DOHH2 (cell line): ENCODE results near the gene TASL.

Source experiments
- EZH2phosphoT487 ChIP-seq: fragments of 200-600 bp; sonication (generic); IDR thresholded peaks from 2 replicates; pipeline ENCODE4 v1.6.1; 2017; ENCODE audit warnings: borderline replicate concordance, mild to moderate bottlenecking, antibody characterized with exemption, low read length, moderate library complexity, mixed read lengths
- TF ChIP-seq, protein P1 (sequence below): fragments of 200-600 bp; sonication (generic); IDR thresholded peaks from one replicate; pipeline ENCODE4 v1.5.1; 2014; ENCODE audit warnings: antibody characterized with exemption, mild to moderate bottlenecking, low read depth, low read length; ENCODE audit not compliant: poor library complexity, severe bottlenecking

DNA sequence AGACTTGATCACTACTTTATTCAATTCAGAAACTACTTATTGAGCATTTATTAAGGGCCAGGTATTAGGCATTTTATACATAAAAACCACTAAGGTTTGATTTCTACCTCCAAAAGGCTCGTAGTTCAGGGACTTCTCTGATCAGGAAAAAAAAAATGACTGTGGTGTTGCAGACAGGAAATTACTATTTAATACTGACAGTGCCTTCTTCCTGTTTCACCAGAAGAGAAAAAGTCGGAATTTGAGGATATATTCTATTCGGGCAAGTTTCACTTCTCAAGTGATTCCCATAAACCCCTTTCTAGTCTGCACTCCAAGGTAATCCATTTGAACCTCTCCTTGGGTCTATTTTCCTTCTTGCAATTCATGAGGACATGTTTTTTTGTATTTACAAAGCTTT, 15.3 kb upstream of the TASL start:
- TF ChIP-seq, protein P1, sequence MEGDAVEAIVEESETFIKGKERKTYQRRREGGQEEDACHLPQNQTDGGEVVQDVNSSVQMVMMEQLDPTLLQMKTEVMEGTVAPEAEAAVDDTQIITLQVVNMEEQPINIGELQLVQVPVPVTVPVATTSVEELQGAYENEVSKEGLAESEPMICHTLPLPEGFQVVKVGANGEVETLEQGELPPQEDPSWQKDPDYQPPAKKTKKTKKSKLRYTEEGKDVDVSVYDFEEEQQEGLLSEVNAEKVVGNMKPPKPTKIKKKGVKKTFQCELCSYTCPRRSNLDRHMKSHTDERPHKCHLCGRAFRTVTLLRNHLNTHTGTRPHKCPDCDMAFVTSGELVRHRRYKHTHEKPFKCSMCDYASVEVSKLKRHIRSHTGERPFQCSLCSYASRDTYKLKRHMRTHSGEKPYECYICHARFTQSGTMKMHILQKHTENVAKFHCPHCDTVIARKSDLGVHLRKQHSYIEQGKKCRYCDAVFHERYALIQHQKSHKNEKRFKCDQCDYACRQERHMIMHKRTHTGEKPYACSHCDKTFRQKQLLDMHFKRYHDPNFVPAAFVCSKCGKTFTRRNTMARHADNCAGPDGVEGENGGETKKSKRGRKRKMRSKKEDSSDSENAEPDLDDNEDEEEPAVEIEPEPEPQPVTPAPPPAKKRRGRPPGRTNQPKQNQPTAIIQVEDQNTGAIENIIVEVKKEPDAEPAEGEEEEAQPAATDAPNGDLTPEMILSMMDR: no peak
- TF ChIP-seq EZH2phosphoT487: no peak
